MM.1S (cell line): ENCODE measurements around the gene RASGRP2.

ENCODE experiments used
- DNase-seq: peaks from one replicate; pipeline ENCODE4 v3.0.0-alpha.2; 2015
- H2AFZ ChIP-seq: fragments of 300-600 bp; sonication (generic); 2 replicates; pipeline ENCODE4 v1.6.0; 2016; ENCODE audit warnings: antibody characterized with exemption, low read length
- H3F3A ChIP-seq: fragments of 300-600 bp; sonication (generic); 2 replicates; pipeline ENCODE4 v1.6.1; 2016; ENCODE audit warnings: mild to moderate bottlenecking, antibody characterized with exemption, low read length, moderate library complexity, mixed read lengths; ENCODE audit not compliant: insufficient read depth
- H3K27ac ChIP-seq: fragments of 300-600 bp; sonication (generic); 2 replicates; pipeline ENCODE4 v1.5.1; 2016; ENCODE audit warnings: mild to moderate bottlenecking, low read length
- H3K27me3 ChIP-seq: fragments of 300-600 bp; sonication (generic); replicated peaks from 2 replicates; pipeline ENCODE4 v1.6.0; 2016; ENCODE audit warnings: low read length; ENCODE audit not compliant: insufficient read depth
- H3K36me3 ChIP-seq: fragments of 300-600 bp; sonication (generic); replicated peaks from 2 replicates; pipeline ENCODE4 v1.6.1; 2016; ENCODE audit warnings: mild to moderate bottlenecking, low read length, mixed read lengths; ENCODE audit not compliant: insufficient read depth
- H3K4me1 ChIP-seq: fragments of 300-600 bp; sonication (generic); 2 replicates; pipeline ENCODE4 v1.6.1; 2016; ENCODE audit warnings: low read length, mixed read lengths
- H3K4me2 ChIP-seq: fragments of 300-600 bp; sonication (generic); 2 replicates; pipeline ENCODE4 v1.6.0; 2016; ENCODE audit warnings: low read depth, low read length
- H3K4me3 ChIP-seq: fragments of 300-600 bp; sonication (generic); 2 replicates; pipeline ENCODE4 v1.5.1; 2016; ENCODE audit warnings: low read length, mixed read lengths
- H3K79me2 ChIP-seq: fragments of 300-600 bp; sonication (generic); 2 replicates; pipeline ENCODE4 v1.6.1; 2016; ENCODE audit warnings: mixed run types, low read length, mixed read lengths
- H3K9ac ChIP-seq: fragments of 300-600 bp; sonication (generic); 2 replicates; pipeline ENCODE4 v1.6.1; 2016; ENCODE audit warnings: low read length, mixed read lengths
- H3K9me2 ChIP-seq: fragments of 300-600 bp; sonication (generic); replicated peaks from 2 replicates; pipeline ENCODE4 v1.6.1; 2016; ENCODE audit warnings: mild to moderate bottlenecking, low read length, mixed read lengths; ENCODE audit not compliant: insufficient read depth
- H3K9me3 ChIP-seq: fragments of 300-600 bp; sonication (generic); replicated peaks from 2 replicates; pipeline ENCODE4 v1.6.1; 2016; ENCODE audit warnings: mild to moderate bottlenecking, low read length, mixed read lengths; ENCODE audit not compliant: insufficient read depth
- H4K20me1 ChIP-seq: fragments of 300-600 bp; sonication (generic); 2 replicates; pipeline ENCODE4 v1.6.1; 2016; ENCODE audit warnings: mild to moderate bottlenecking, low read length, moderate library complexity, mixed read lengths; ENCODE audit not compliant: insufficient read depth
- CTCF ChIP-seq: fragments of 300-600 bp; sonication (generic); IDR thresholded peaks from 2 replicates; pipeline ENCODE4 v1.5.1; 2016; ENCODE audit warnings: antibody characterized with exemption, low read length, mixed read lengths
- EZH2 ChIP-seq: fragments of 300-600 bp; sonication (generic); optimal IDR thresholded peaks from 2 replicates; pipeline ENCODE3; 2017; ENCODE audit warnings: low read depth, mild to moderate bottlenecking, antibody characterized with exemption, low read length, mixed read lengths
- EZH2phosphoT487 ChIP-seq: fragments of 300-600 bp; sonication (generic); IDR thresholded peaks from 2 replicates; pipeline ENCODE4 v1.6.1; 2018; ENCODE audit warnings: antibody characterized with exemption, low read length

Gene RASGRP2

GRCh38 chr11:64711956-64712362 lies 32.0 kb downstream of the RASGRP2 start:
- no peaks in the 10 kb centered on the region for H3K36me3 ChIP-seq
- no peak overlapping the region for H2AFZ ChIP-seq
- H3K9me3 ChIP-seq: no peaks in the 10 kb centered on the region
- H3K4me2 ChIP-seq: no peak overlapping the region
- H4K20me1 ChIP-seq: no peaks in the 10 kb centered on the region
- no peaks in the 10 kb centered on the region for H3K4me1 ChIP-seq
- TF ChIP-seq CTCF (no peak), EZH2 (no peak), EZH2phosphoT487 (no peak)
- H3K79me2 ChIP-seq: no peaks in the 10 kb centered on the region
- DNase-seq: no peak
- H3K27ac ChIP-seq: no peak overlapping the region
- no peaks in the 10 kb centered on the region for H3K9me2 ChIP-seq
- H3F3A ChIP-seq: no peaks in the 10 kb centered on the region
- H3K27me3 ChIP-seq: peaks cover 81% of the 10 kb centered on the region
- no peak overlapping the region for H3K4me3 ChIP-seq
- H3K9ac ChIP-seq: no peak overlapping the region

GRCh38 chr11:64711138-64711955 lies 32.6 kb downstream of the RASGRP2 start:
- H2AFZ ChIP-seq: no peak overlapping the region

DNA sequence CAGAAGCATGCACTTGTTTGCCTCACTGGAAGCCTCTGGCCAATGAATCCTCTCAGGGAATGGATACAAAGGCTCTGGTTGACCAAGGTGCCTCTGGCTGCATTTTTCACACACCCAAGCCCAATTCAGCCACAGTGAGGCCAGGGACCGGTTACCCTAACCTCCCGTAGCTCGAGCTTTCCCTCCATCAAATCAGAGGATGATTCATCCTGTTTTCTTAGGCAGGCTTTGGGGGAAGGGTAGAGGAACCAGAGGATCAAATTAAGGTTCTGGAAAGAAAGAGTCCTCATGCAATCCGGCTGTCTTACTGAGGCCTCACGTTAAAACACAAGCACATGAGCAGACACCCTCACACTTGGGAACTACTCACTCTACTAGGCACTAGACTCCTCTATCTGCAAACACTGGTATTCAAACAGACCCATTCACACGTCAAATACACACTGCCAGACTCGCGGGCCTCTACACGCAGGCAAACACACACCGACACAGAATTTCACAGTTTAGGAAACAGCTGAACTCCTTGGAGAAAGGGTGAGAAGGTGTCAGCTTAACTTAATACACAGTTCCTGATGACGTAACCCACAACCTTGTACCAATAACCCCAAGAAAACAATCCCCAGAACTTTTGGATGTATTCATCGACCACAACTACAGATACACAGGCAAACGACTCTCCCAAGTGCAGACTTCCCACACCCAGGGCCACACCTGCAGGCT lies 33.4 kb downstream of the RASGRP2 start:
- H3K4me3 ChIP-seq: no peak overlapping the region
- H2AFZ ChIP-seq: no peak overlapping the region
- no peaks in the 10 kb centered on the region for H3K9me2 ChIP-seq
- no peaks in the 10 kb centered on the region for H3F3A ChIP-seq
- no peaks in the 10 kb centered on the region for H3K4me1 ChIP-seq
- DNase-seq: no peak
- no peaks in the 10 kb centered on the region for H4K20me1 ChIP-seq
- no peak overlapping the region for H3K27ac ChIP-seq
- no peaks in the 10 kb centered on the region for H3K79me2 ChIP-seq
- H3K9me3 ChIP-seq: no peaks in the 10 kb centered on the region
- H3K4me2 ChIP-seq: no peak overlapping the region
- H3K36me3 ChIP-seq: no peaks in the 10 kb centered on the region
- TF ChIP-seq CTCF (no peak), EZH2phosphoT487 (no peak), EZH2 (no peak)
- H3K9ac ChIP-seq: no peak overlapping the region
- H3K27me3 ChIP-seq: peaks cover 76% of the 10 kb centered on the region

More at GRCh38 chr11:64711138-64711955, 32.6 kb downstream of the RASGRP2 start:
- no peak overlapping the region for H3K27ac ChIP-seq
- H3K4me1 ChIP-seq: no peaks in the 10 kb centered on the region
- H3K36me3 ChIP-seq: no peaks in the 10 kb centered on the region
- H3K79me2 ChIP-seq: no peaks in the 10 kb centered on the region
- no peaks in the 10 kb centered on the region for H3K9me2 ChIP-seq
- H3K9ac ChIP-seq: no peak overlapping the region
- TF ChIP-seq CTCF (no peak), EZH2phosphoT487 (no peak), EZH2 (no peak)
- H3K27me3 ChIP-seq: peaks cover 81% of the 10 kb centered on the region
- DNase-seq: no peak
- H3K4me3 ChIP-seq: no peak overlapping the region
- H3F3A ChIP-seq: no peaks in the 10 kb centered on the region
- H3K9me3 ChIP-seq: no peaks in the 10 kb centered on the region
- no peak overlapping the region for H3K4me2 ChIP-seq
- no peaks in the 10 kb centered on the region for H4K20me1 ChIP-seq
